Spleen (tissue), 7 donors: Measurements from ENCODE around the gene EFCAB9.

ENCODE experiments used
- POLR2A ChIP-seq, 3 donors: fragments of 450-650 bp; IDR thresholded peaks; one replicate each; pipeline ENCODE4 v1.5.1; 2017; ENCODE audit warnings: antibody characterized with exemption in 3 of 3, mild to moderate bottlenecking in 1 of 3
- POLR2AphosphoS5 ChIP-seq, 3 donors: sonication (generic); formaldehyde crosslinking; IDR thresholded peaks; one replicate each; pipeline ENCODE4 v1.5.1; 2017; ENCODE audit warnings: antibody characterized with exemption in 3 of 3
- TF ChIP-seq, protein P1 (sequence below), 11 experiments: fragments of 200-600 bp in 7 of 11; fragments of 450-650 bp in 4 of 11; sonication (generic) in 4 of 11; IDR thresholded peaks in 8 of 11; conservative IDR thresholded peaks in 3 of 11; 1 replicate in 7 of 11; 2 replicates in 4 of 11; pipeline versions ENCODE4 v1.4.0 to v1.8.0; 2016 to 2021; ENCODE audit warnings: antibody characterized with exemption in 11 of 11, inconsistent platforms in 4 of 11, mild to moderate bottlenecking in 1 of 11
- donor health status: DM: no; HTN: no; CAD: no; lungs with moderate emphysema.
- donor health status: DM: no; HTN: no; CAD: no.
- donor health status: DM: no; HTN: no; CAD: no.

DNA sequence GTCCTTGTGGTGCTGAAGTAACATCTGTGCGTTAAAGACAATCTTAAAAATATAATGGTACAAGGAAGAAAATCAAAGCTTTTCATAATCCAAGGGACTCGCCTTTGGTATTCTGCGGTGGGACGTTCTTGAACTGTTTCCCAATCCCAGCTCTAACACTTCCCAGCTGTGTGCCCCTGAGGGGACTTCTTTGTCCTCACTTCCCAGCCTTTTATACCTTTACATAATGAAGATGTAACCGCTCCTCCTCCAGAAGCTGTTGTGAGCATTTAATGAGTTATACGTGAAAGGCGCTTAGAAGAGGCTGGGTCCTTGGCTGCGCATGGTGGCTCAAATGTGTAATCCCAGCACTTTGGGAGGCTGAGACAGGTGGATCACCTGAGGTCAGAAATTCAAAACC is 22.9 kb upstream of the EFCAB9 start:
- TF ChIP-seq POLR2AphosphoS5 (IDR thresholded peaks at IDR 0.05) (no peak), POLR2A (IDR thresholded peaks at IDR 0.05) (no peak)
- TF ChIP-seq, protein P1, sequence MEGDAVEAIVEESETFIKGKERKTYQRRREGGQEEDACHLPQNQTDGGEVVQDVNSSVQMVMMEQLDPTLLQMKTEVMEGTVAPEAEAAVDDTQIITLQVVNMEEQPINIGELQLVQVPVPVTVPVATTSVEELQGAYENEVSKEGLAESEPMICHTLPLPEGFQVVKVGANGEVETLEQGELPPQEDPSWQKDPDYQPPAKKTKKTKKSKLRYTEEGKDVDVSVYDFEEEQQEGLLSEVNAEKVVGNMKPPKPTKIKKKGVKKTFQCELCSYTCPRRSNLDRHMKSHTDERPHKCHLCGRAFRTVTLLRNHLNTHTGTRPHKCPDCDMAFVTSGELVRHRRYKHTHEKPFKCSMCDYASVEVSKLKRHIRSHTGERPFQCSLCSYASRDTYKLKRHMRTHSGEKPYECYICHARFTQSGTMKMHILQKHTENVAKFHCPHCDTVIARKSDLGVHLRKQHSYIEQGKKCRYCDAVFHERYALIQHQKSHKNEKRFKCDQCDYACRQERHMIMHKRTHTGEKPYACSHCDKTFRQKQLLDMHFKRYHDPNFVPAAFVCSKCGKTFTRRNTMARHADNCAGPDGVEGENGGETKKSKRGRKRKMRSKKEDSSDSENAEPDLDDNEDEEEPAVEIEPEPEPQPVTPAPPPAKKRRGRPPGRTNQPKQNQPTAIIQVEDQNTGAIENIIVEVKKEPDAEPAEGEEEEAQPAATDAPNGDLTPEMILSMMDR (IDR thresholded peaks at IDR 0.05 in 8 of 11, conservative IDR thresholded peaks at IDR 0.05 in 3 of 11), result no peak
